ENCODE results near the gene CDH18. TPM values are rescaled to one million over a fixed set of nuclear protein-coding genes. Genes with fewer than 3 reads are reported as not detected.

The CDH18 gene
- total and polyA plus RNA-seq, 2 of the 4 experiments (the other 2 are of a cell fraction), result 0.24 to 1.1 TPM

DNA sequence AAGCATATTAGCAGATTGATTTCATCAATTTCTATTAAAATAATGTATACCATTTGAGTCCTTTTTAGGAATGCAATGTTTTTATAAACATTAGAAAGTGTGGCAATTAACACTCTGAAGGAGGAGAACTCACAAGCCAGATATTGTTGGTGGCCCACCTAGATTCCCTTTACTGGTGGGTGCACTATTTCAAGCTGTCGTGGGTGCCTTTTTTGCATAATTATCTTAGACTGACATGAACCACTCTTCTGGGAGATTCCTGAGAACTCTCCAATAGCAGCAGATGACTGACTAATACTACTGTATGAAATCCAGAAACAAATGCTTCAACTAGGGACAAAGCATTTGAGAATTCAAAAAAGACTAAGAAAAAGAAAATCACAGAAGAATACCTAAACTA, 526.0 kb downstream of the CDH18 start:
- CTCF ChIA-PET, result no interaction called here
- no TSS peak for BruUV-seq (replicated peaks)

More for the DNA sequence above, 526.0 kb downstream of the CDH18 start:
- in situ Hi-C loops (cut with MboI; ENCODE audit: low sequenced_read_pairs) (no loop called here), intact Hi-C loops (cut with micrococcal nuclease) (no loop called here), dilution Hi-C loops (cut with HindIII; ENCODE audit: low sequenced_read_pairs, unreplicated experiment) (no loop called here)
- no peak overlapping the region for H3K4ac ChIP-seq (ENCODE audit: low read depth, low read length)
- H3K4me2 ChIP-seq (ENCODE audit: low read depth, low read length), result no peak overlapping the region
- no peak overlapping the region for H3K56ac ChIP-seq (ENCODE audit: extremely low read depth, insufficient read depth, low read length)
- H3K23ac ChIP-seq (ENCODE audit: low read depth, low read length), result no peak overlapping the region
- no peak overlapping the region for H4K5ac ChIP-seq (ENCODE audit: low read depth, low read length)
- no peak overlapping the region for H3K4me3 ChIP-seq (ENCODE audit: insufficient read depth, low read depth, low read length)
- H3K27ac ChIP-seq (ENCODE audit: insufficient read depth, low read length), result no peak overlapping the region
- no peak overlapping the region for H4K8ac ChIP-seq (ENCODE audit: low read depth in 2 of 2, low read length in 2 of 2)
- no peak overlapping the region for H2AK9ac ChIP-seq (replicated peaks; ENCODE audit: low read depth, low read length, poor library complexity)
- H3K4me1 ChIP-seq (ENCODE audit: control insufficient read depth, insufficient read depth, low read length), result no peaks in the 10 kb centered on the region
- POLR2A ChIA-PET (ENCODE audit: unreplicated experiment), result no interaction called here
- no peak overlapping the region for H3K9ac ChIP-seq (ENCODE audit: low read depth, low read length)
- no peak overlapping the region for H4K91ac ChIP-seq (ENCODE audit: insufficient read depth, low read depth, low read length)
- H3K36me3 ChIP-seq (ENCODE audit: control insufficient read depth, insufficient read depth, low read length), result no peaks in the 10 kb centered on the region
- no peak overlapping the region for H3K14ac ChIP-seq (replicated peaks; ENCODE audit: low read depth, low read length)
- no peaks in the 10 kb centered on the region for H3K79me1 ChIP-seq (ENCODE audit: low read depth in 1 of 2, low read length in 2 of 2)
- TF ChIP-seq MAZ (IDR thresholded peaks at IDR 0.05; ENCODE audit: borderline replicate concordance, low read depth, low read length), result no peak
- TF ChIP-seq MXI1 (IDR thresholded peaks at IDR 0.05; ENCODE audit: borderline replicate concordance, low read depth, low read length), result no peak
- TF ChIP-seq, protein P1, sequence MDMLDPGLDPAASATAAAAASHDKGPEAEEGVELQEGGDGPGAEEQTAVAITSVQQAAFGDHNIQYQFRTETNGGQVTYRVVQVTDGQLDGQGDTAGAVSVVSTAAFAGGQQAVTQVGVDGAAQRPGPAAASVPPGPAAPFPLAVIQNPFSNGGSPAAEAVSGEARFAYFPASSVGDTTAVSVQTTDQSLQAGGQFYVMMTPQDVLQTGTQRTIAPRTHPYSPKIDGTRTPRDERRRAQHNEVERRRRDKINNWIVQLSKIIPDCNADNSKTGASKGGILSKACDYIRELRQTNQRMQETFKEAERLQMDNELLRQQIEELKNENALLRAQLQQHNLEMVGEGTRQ (IDR thresholded peaks at IDR 0.05; ENCODE audit: low read depth, low read length), result no peak
- TF ChIP-seq CHD1 (IDR thresholded peaks at IDR 0.05; ENCODE audit: low read depth, low read length), result no peak
- no peak for TF ChIP-seq NFE2L2 (IDR thresholded peaks at IDR 0.05; ENCODE audit: low read depth, low read length)
- no peak for TF ChIP-seq RCOR1 (IDR thresholded peaks at IDR 0.05; ENCODE audit: insufficient replicate concordance, low read length)
- no peak for TF ChIP-seq FOS (IDR thresholded peaks at IDR 0.05; ENCODE audit: low read depth, low read length)
- TF ChIP-seq, protein P2, sequence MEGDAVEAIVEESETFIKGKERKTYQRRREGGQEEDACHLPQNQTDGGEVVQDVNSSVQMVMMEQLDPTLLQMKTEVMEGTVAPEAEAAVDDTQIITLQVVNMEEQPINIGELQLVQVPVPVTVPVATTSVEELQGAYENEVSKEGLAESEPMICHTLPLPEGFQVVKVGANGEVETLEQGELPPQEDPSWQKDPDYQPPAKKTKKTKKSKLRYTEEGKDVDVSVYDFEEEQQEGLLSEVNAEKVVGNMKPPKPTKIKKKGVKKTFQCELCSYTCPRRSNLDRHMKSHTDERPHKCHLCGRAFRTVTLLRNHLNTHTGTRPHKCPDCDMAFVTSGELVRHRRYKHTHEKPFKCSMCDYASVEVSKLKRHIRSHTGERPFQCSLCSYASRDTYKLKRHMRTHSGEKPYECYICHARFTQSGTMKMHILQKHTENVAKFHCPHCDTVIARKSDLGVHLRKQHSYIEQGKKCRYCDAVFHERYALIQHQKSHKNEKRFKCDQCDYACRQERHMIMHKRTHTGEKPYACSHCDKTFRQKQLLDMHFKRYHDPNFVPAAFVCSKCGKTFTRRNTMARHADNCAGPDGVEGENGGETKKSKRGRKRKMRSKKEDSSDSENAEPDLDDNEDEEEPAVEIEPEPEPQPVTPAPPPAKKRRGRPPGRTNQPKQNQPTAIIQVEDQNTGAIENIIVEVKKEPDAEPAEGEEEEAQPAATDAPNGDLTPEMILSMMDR (conservative IDR thresholded peaks at IDR 0.05; ENCODE audit: low read depth, low read length), result no peak
- no peak for TF ChIP-seq MAFK (IDR thresholded peaks at IDR 0.05; ENCODE audit: low read depth, low read length)
- TF ChIP-seq RAD21 (IDR thresholded peaks at IDR 0.05; ENCODE audit: low read length), result no peak
- no peaks in the 10 kb centered on the region for H4K20me1 ChIP-seq (ENCODE audit: insufficient read depth, low read length)
- no peak overlapping the region for H2BK120ac ChIP-seq (ENCODE audit: low read depth, low read length)
- ATAC-seq (ENCODE audit: low read depth) (no peak), DNase-seq (no peak)
- H3K9me1 ChIP-seq (ENCODE audit: insufficient read depth, low read length), result no peaks in the 10 kb centered on the region
- no CpG with 5 or more reads among the region's 1 CpG for WGBS, 2 experiments (ENCODE audit: extremely low coverage in 2 of 2, insufficient read length in 1 of 2)
- no peaks in the 10 kb centered on the region for H3K9me3 ChIP-seq (ENCODE audit: control insufficient read depth, insufficient read depth, low read length)
- no peak overlapping the region for H2AFZ ChIP-seq (replicated peaks; ENCODE audit: low read length, poor library complexity)
- no peaks in the 10 kb centered on the region for H3K27me3 ChIP-seq (ENCODE audit: control insufficient read depth, insufficient read depth, low read length)
- H2AK5ac ChIP-seq (ENCODE audit: low read depth, low read length), result no peak overlapping the region
- no peak overlapping the region for H2BK5ac ChIP-seq (ENCODE audit: low read depth, low read length, poor library complexity, severe bottlenecking)
- no peak overlapping the region for H3K18ac ChIP-seq (ENCODE audit: low read depth, low read length)
- H2BK20ac ChIP-seq (ENCODE audit: low read depth, low read length), result no peak overlapping the region
- no peak overlapping the region for H2BK15ac ChIP-seq (ENCODE audit: low read depth, low read length)
